Mononuclear cell (primary cell): ENCODE measurements around the gene WFIKKN1. TPM values are rescaled to one million over a fixed set of nuclear protein-coding genes. Genes with fewer than 3 reads are reported as not detected.

Source experiments
- H3K27me3 ChIP-seq: 2 replicates; pipeline ENCODE4 v1.6.0; 2011; ENCODE audit warnings: low read length, control low read depth; ENCODE audit not compliant: insufficient read depth
- H3K4me1 ChIP-seq: 2 replicates; pipeline ENCODE4 v1.5.1; 2011; ENCODE audit warnings: mild to moderate bottlenecking, low read length, control low read depth; ENCODE audit not compliant: insufficient read depth
- H3K4me3 ChIP-seq: 2 replicates; pipeline ENCODE4 v1.5.1; 2011; ENCODE audit warnings: mild to moderate bottlenecking, low read length, moderate library complexity
- H3K9me3 ChIP-seq: 2 replicates; pipeline ENCODE4 v1.5.1; 2011; ENCODE audit warnings: low read depth, mild to moderate bottlenecking, control low read depth, low read length
- total RNA-seq: library from RNA; depleted of rRNA; stranded (reverse); fragments of >200 nt; gene quantifications from one replicate; pipeline ENCODE4 v1.2.3, GENCODE V29; 2012

WFIKKN1 gene
- total RNA-seq, 1 donor: 0.31 TPM

DNA sequence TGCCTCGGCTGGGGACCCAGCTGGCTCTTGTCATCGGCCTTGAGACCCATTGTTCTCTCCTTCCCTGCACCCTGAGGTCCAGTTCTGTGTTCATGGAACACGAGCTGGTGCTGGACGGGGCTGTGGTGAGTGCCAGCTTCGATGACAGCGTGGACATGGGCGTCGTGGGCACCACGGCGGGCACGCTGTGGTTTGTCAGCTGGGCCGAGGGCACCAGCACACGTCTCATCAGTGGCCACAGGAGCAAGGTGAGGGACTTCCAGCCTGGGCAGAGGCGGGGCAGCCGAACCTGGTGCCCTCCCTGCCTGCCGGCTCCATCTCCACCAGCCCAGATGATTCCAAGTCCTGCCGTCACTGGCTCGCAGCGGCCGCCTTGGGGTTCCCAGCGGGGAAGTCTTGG, 31.8 kb downstream of the WFIKKN1 start:
- H3K4me3 ChIP-seq: no peak overlapping the region
- no peaks in the 10 kb centered on the region for H3K9me3 ChIP-seq
- H3K27me3 ChIP-seq: no peaks in the 10 kb centered on the region
- peaks cover 18% of the 10 kb centered on the region for H3K4me1 ChIP-seq

DNA sequence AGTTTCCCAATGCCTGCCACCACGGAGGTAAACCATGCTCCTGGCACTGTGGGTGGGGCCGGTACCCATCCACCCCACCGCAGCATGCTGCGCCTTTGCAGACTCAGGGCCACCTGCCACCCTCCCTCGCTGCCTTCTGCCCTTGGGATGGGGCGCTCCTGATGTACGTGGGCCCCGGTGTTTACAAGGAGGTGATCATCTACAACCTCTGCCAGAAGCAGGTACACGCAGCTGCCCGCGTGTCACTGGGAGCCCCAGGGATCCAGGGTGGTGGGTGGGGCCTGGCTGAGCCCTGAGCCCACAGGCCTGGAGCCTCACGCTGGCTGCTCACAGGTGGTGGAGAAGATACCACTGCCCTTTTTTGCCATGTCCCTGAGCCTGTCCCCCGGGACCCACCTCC, 35.8 kb downstream of the WFIKKN1 start:
- Histone ChIP-seq H3K27me3 (no peaks in the 10 kb centered on the region), H3K9me3 (no peaks in the 10 kb centered on the region), H3K4me3 (no peak overlapping the region), H3K4me1 (peaks cover 16% of the 10 kb centered on the region)

GRCh38 chr16:667113-667779, 36.5 kb downstream of the WFIKKN1 start:
- Histone ChIP-seq H3K27me3 (no peaks in the 10 kb centered on the region), H3K4me1 (peaks cover 16% of the 10 kb centered on the region), H3K4me3 (no peak overlapping the region), H3K9me3 (no peaks in the 10 kb centered on the region)

GRCh38 chr16:667780-668518, 37.2 kb downstream of the WFIKKN1 start, which contains the start of gene RHOT2:
Gene RHOT2, plus strand, starts transcription at chr16:668132. Its CDS starts 68 bp downstream, at chr16:668200.
- H3K4me3 ChIP-seq: peak within 1 kb of the TSS; percentile 65
- no peaks in the 10 kb centered on the region for H3K9me3 ChIP-seq
- H3K27me3 ChIP-seq: no peaks in the 10 kb centered on the region
- H3K4me1 ChIP-seq: peaks cover 16% of the 10 kb centered on the region

- H3K4me3 ChIP-seq: peak overlapping the region; percentile 65
- peaks cover 16% of the 10 kb centered on the region for H3K4me1 ChIP-seq
- no peaks in the 10 kb centered on the region for H3K27me3 ChIP-seq
- H3K9me3 ChIP-seq: no peaks in the 10 kb centered on the region
These were observed 37.9 kb downstream of the WFIKKN1 start for GRCh38 chr16:668519-669171.

GRCh38 chr16:669666-670065, 38.9 kb downstream of the WFIKKN1 start:
- Histone ChIP-seq H3K4me1 (peaks cover 17% of the 10 kb centered on the region), H3K27me3 (no peaks in the 10 kb centered on the region), H3K9me3 (no peaks in the 10 kb centered on the region), H3K4me3 (no peak overlapping the region)

DNA sequence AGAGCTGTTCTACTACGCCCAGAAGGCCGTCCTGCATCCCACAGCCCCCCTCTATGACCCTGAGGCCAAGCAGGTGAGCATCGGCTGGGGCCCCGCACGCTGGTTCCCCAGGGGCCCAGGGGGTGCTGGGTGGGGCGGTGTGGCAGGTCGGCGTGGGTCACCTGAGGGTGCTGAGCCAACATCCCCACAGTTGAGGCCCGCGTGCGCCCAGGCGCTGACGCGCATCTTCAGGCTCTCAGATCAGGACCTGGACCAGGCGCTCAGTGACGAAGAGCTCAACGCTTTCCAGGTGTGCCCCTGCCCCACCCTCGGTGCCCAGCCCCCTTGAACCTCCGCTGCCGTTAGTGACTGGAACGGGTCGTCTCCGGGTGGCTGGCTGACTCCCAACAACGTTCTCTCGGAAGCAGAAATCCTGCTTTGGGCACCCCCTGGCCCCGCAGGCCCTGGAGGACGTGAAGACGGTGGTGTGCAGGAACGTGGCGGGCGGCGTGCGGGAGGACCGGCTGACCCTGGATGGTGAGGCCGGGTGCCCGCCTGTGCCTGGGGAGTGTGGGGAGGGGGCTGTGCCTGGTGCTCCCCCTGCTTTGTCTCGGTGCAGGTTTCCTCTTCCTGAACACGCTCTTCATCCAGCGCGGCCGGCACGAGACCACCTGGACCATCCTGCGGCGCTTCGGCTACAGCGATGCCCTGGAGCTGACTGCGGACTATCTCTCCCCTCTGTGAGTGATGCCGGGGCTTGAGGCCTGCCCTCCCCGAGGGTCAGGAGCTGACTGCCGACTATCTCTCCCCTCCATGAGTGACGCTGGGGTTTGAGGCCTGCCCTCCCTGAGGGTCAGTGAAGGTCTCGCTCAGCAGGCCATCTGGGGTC, 39.9 kb downstream of the WFIKKN1 start:
- Histone ChIP-seq H3K4me1 (peaks cover 24% of the 10 kb centered on the region), H3K9me3 (no peaks in the 10 kb centered on the region), H3K4me3 (no peak overlapping the region), H3K27me3 (no peaks in the 10 kb centered on the region)

DNA sequence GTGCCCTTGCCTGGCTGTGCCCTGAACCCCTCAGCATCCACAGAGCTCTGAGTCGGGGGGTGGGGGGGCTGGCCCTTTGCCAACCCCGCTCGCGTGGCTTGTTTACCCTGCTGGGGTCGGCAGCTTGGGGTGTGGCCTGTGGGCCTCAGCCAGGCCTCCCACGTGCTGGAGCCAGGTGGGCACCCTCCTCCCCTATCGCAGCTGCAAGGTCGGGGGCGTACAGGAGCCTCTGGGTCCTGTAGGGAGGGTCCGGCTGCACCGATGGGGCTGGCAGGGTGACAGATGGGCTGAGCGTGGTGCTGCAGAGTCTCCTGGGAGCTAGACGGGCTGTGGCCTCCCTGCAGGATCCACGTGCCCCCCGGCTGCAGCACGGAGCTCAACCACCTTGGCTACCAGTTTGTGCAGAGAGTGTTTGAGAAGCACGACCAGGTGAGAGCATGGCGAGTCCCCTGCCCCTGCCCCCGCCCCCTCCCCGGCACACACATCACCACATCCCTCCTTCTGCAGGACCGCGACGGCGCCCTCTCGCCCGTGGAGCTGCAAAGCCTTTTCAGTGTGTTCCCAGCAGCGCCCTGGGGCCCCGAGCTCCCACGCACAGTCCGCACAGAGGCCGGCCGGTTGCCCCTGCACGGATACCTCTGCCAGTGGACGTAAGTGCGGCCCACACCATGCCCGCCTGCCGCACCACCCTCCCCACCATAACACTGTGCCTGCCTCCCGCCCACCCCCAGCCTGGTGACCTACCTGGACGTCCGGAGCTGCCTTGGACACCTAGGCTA, 40.8 kb downstream of the WFIKKN1 start:
- Histone ChIP-seq H3K27me3 (no peaks in the 10 kb centered on the region), H3K4me1 (peaks cover 24% of the 10 kb centered on the region), H3K9me3 (no peaks in the 10 kb centered on the region), H3K4me3 (no peak overlapping the region)

DNA sequence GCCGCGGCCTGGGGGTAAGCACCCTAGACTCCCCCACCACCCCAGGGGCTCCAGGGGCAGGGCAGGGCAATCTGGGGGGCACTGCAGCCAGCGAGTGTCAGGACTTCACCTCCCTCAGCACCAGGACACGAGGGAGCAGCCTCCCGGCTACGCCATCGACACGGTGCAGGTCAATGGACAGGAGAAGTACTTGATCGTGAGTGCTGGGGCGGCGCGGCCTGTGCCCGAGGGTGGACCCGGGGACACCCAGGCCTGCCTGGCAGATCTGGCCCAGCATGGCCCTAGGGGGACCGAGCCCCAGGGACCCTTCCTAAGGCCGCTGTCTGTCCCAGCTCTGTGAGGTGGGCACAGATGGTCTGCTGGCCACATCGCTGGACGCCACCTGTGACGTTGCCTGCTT, 41.6 kb downstream of the WFIKKN1 start:
- Histone ChIP-seq H3K9me3 (no peaks in the 10 kb centered on the region), H3K4me1 (peaks cover 20% of the 10 kb centered on the region), H3K27me3 (no peaks in the 10 kb centered on the region), H3K4me3 (no peak overlapping the region)

GRCh38 chr16:672851-673250, 42.1 kb downstream of the WFIKKN1 start:
- peaks cover 16% of the 10 kb centered on the region for H3K4me1 ChIP-seq
- H3K27me3 ChIP-seq: no peaks in the 10 kb centered on the region
- H3K9me3 ChIP-seq: no peaks in the 10 kb centered on the region
- H3K4me3 ChIP-seq: no peak overlapping the region

- Histone ChIP-seq H3K9me3 (no peaks in the 10 kb centered on the region), H3K4me3 (no peak overlapping the region), H3K27me3 (no peaks in the 10 kb centered on the region), H3K4me1 (peaks cover 14% of the 10 kb centered on the region)
These were observed 42.7 kb downstream of the WFIKKN1 start for GRCh38 chr16:673399-673991.

GRCh38 chr16:674214-674881, 43.6 kb downstream of the WFIKKN1 start:
- no peaks in the 10 kb centered on the region for H3K27me3 ChIP-seq
- H3K4me1 ChIP-seq: peaks cover 13% of the 10 kb centered on the region
- H3K9me3 ChIP-seq: no peaks in the 10 kb centered on the region
- no peak overlapping the region for H3K4me3 ChIP-seq
